Cerebellar nuclear complex (tissue), 1 donor: ENCODE measurements around the gene CLDN6.

Source experiments
- DNase-seq, 2 experiments: peaks; one replicate each; lab custom pipeline; 2025; lab: John Stamatoyannopoulos, UW

CLDN6 gene

GRCh38 chr16:3027983-3028715 lies 10.2 kb upstream of the CLDN6 start:
- peak; percentile 16 to 51 for DNase-seq

DNA sequence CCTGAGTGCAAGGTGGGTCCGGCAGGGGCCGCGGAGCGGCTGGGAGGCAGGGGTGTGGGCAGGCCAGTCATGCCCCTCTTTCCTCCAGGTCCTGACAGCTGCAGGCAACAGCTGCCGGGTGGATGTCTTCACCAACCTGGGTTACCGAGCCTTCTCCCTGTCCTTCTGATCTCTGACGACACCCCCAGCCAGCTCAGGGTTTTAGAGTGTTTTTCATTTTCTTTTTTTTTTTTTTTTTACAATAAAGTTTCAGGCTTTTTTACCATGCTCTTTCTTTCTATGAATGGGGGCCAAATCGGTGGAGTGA lies 9.5 kb upstream of the CLDN6 start:
- no peak for DNase-seq

DNA sequence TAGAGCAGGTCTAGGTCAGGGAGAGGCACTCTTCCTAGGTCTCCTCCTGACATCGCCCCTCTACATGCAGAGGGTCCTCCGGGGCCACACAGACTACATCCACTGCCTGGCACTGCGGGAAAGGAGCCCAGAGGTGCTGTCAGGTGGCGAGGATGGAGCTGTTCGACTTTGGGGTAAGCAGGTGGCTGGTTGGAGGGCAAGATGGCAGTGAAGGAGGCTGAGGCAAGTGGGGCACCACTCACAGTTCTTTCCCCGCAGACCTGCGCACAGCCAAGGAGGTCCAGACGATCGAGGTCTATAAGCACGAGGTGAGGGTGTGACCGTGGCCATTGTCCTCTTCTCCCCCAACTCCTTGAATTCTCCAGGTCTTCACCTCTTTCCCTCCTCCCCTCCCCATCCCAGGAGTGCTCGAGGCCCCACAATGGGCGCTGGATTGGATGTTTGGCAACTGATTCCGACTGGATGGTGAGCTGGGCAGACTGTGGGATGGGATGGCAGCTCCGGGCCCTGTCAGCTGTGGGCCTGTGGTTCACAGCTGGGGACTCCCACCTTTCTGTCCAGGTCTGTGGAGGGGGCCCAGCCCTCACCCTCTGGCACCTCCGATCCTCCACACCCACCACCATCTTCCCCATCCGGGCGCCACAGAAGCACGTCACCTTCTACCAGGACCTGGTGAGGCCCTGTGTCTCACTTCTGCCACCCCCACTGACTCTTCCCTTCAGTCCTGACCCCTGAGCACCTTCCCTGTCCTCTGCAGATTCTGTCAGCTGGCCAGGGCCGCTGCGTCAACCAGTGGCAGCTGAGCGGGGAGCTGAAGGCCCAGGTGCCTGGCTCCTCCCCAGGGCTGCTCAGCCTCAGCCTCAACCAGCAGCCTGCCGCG lies 8.9 kb upstream of the CLDN6 start:
- no peak for DNase-seq

DNA sequence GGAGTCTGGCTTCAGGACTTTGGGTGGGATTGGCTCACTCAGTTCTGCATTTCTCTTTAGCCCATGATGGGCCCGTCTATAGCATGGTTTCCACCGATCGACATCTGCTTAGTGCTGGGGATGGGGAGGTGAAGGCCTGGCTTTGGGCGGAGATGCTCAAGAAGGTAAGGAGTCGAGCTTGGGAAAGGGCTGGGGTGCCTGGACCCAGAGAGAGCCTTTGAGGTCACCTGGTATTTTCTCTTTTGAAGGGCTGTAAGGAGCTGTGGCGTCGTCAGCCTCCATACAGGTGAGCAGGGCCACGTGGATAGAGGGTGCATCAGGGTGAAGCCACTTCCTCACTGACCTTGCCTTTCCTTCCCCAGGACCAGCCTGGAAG lies 8.0 kb upstream of the CLDN6 start:
- no peak for DNase-seq

DNA sequence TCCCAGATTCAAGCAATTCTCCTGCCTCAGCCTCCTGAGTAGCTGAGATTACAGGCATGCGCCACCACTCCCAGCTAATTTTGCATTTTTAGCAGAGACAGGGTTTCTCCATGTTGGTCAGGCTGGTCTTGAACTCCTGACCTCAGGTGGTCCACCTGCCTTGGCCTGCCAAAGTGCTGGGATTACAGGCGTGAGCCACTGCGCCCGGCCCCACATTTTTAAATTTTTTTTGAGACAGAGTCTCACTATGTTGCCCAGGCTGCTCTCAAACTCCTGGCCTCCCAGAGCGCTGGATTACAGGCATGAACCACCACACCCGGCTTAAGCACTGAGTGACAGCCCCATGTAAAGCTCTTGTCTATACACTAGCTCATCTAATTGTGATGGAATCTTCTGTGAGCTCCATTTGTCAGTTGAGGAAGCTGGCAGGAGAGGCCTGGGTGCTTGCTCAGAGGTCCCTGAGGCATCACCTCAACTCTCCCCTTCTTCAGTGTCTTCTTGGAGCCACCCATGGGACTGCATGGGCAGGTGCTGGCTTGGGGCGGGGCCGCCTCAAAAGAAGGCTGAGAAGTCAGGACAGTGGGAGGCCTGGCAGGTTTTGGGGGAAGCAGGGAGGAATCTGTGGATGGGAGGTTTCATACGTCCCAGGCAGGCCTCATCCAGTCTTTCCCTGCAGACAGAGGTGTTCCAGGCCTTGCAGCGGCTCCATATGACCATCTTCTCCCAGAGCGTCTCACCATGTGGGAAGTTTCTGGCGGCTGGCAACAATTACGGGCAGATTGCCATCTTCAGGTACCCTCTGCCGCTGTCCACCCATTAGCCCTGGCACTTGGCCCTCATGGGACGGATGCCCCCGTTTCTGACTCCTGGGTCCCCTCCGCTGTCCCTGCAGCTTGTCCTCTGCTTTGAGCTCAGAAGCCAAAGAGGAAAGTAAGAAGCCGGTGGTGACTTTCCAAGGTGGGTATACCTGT lies 7.3 kb upstream of the CLDN6 start:
- no peak for DNase-seq

DNA sequence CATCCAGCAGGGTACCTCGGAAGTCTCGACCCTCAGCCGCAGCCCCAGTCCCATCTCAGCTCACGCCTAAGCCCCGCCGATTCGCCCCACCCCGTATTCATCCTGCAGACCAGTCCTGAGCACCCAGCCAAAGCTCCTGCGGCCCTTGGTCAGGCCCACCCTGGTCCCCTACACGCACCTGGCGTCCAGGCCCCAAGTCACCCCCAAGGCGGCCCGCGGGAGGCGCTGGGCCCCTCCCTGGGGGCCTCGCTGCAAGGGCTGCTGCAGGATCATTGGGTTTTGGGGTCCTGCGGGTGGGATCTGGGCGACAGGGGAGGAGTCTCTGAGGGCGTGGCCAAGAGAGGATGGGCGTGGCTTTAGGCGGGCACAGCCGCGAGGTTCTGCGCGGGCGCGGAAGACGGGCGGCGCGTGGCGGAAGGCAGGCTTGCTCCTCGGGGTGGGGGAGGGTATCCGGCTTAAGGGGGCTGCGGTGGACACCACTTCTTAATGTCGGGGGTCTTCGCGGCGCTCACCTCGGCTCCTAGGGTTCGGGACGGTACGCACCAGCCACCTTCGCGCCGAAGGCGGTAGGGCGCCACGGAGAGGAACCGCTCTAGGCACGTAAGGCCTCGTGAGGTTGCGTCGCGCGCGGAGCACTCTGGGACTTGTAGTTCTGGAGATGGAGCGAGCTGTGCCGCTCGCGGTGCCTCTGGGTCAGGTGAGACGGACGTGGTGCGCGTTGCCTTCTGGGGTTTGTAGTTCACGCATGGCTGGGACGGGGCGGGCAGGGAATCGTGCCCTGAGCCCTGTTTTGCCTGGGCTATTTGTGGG lies 5.9 kb upstream of the CLDN6 start, which contains the start of the genes HCFC1R1 and THOC6:
Gene HCFC1R1, minus strand, starts transcription at position 274 of the 810 bp plus-strand sequence. Its CDS starts 1 bp downstream, at position 273.
Gene THOC6, plus strand, starts transcription at position 367 of the 810 bp plus-strand sequence. Its CDS starts 292 bp downstream, at position 659.
- DNase-seq = peak; percentile 80 to 85

- DNase-seq = no peak
Observed at GRCh38 chr16:3023415-3023668, 5.4 kb upstream of the CLDN6 start.

DNA sequence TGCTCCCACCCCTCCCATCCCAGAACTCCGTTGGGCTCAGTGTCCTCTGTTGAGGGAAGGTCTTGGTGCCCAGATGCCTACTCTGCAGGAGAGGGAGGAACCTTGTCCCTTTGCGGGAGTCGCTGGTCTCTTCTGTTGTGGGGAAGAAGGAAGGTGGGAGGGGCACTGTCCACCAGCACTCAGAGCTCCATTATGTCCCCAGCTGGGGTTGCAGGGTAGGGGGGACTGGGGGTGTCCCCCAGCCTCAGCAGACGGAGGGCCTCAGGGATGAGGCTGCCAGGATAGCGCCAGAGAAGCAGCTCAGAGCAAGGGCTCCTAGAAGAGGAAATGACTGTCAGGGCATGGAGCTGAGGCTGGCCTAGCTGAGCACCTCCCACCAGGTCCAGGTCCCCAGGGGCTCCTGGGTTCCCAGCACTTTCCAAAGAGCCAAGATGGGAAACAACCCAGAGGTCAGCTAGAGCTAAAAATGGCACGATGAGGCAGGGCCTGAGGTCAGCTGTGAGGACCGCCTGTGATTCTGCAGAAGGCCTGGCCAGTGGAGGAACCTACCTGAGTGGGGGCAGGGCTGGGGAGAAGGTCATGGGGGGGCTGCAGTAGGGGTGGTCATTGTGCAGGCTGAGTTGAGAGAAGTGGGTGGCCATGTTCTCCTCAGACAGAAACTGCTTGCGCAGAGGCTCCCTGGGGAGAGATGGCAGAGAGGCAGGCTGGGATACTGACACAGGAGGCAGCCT lies 4.9 kb upstream of the CLDN6 start:
- no peak for DNase-seq

GRCh38 chr16:3022208-3022683 lies 4.3 kb upstream of the CLDN6 start:
- no peak for DNase-seq

- DNase-seq = no peak
Observed at GRCh38 chr16:3021449-3022207, 3.6 kb upstream of the CLDN6 start.

GRCh38 chr16:3020604-3021448 lies 2.8 kb upstream of the CLDN6 start:
- DNase-seq = no peak

DNA sequence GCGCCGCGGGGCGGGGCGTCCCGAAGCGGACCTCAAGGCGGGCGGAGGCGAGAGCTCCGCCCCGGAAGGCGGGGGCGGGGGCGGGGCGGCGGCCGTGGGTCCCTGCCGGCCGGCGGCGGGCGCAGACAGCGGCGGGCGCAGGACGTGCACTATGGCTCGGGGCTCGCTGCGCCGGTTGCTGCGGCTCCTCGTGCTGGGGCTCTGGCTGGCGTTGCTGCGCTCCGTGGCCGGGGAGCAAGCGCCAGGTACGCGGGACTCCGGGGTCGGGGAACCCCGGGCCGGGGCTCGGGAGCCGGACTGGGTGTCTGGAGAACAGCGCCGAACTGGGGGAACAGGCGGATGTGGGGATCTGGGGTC lies 2.2 kb upstream of the CLDN6 start, which contains the start of gene TNFRSF12A:
Gene TNFRSF12A, plus strand, starts transcription at position 122 of the 357 bp plus-strand sequence. Its CDS starts 30 bp downstream, at position 152.
- no peak for DNase-seq

DNA sequence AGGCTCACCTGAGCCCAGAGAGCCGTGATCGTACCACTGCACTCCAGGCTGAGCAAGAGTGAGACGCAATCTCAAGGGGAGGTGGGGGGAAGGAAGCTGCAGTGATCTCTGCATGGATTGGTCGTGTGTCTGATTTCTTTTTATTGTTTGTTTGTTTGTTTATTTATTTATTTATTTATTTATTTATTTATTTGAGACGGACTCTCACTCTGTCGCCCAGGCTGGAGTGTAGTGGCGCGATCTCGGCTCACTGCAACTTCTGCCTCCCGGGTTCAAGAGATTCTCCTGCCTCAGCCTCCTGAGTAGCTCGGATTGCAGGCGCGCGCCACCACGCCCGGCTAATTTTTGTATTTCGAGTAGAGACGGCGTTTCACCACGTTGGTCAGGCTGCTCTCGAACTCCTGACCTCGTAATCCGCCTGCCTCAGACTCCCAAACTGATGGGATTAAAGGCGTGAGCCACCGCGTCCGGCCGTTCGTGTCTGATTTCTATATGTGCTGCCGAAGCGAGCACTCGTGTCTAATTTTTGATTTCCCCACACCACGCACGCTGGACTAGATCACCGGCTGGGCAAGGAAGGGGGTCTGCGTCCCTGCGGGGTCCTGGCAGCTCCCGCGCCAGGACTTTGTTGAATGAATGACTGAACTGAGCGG lies 1.7 kb upstream of the CLDN6 start:
- no peak for DNase-seq

DNA sequence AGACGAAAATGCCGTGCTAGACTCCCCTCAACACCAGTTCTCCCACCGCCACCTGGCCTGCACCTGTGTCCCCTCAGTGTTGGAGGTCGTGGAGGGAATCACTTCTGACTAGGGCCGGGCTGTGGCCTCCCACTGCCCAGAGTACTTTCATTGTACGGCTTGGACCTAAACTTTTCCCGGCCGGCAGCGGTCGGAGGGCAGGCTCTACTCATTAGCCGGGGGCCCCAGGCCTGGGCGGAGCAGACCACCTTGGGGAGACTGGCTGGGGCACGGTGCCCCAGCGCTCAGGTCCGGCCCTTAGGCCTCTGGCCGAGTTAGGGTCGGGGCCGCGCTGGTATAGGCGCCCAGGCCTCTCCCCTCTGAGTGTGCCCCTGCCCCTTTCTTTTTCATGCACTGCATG lies 639 bp downstream of the CLDN6 start:
- no peak for DNase-seq

- no peak for DNase-seq
Observed at GRCh38 chr16:3015865-3016521, 2.0 kb downstream of the CLDN6 start.

- no peak for DNase-seq
Observed at GRCh38 chr16:3014971-3015370, 3.0 kb downstream of the CLDN6 start.

- DNase-seq = no peak
Observed at GRCh38 chr16:3013998-3014690, 3.8 kb downstream of the CLDN6 start.
